ENCODE data around the gene ZEB1.
"Not testable (repeated sequence)": the region's sequence is repeated elsewhere in the genome, so short reads cannot be mapped to it uniquely, and the experiment has no call there.

The ZEB1 gene

DNA sequence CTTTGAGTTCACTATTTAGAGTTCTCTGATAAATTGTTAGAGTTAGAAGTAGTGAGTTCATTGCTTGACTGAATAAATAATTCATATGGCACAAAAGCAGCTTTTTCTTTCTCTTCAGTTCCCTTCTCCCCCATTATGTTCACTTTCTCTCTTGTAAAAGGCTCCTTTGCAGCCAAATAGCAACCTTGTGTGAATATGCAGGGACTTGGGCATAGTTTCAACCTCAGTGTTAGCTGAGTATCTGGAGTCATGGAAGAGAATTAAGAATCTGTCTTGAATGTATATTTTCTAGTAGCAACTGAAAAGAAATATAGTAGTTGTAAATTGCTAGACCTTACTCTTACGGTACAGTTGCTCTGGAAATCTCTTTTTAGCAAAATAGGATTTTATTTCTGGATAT, 31.9 kb downstream of the ZEB1 start:
- TF ChIP-seq, protein P1, sequence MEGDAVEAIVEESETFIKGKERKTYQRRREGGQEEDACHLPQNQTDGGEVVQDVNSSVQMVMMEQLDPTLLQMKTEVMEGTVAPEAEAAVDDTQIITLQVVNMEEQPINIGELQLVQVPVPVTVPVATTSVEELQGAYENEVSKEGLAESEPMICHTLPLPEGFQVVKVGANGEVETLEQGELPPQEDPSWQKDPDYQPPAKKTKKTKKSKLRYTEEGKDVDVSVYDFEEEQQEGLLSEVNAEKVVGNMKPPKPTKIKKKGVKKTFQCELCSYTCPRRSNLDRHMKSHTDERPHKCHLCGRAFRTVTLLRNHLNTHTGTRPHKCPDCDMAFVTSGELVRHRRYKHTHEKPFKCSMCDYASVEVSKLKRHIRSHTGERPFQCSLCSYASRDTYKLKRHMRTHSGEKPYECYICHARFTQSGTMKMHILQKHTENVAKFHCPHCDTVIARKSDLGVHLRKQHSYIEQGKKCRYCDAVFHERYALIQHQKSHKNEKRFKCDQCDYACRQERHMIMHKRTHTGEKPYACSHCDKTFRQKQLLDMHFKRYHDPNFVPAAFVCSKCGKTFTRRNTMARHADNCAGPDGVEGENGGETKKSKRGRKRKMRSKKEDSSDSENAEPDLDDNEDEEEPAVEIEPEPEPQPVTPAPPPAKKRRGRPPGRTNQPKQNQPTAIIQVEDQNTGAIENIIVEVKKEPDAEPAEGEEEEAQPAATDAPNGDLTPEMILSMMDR (IDR thresholded peaks at IDR 0.05; ENCODE audit: borderline replicate concordance, insufficient read depth, low read depth, low read length) = no peak
- no peak overlapping the region for H3K4me3 ChIP-seq (ENCODE audit: low read depth, low read length)

- H3K4me3 ChIP-seq (ENCODE audit: low read depth, low read length) = no peak overlapping the region
- TF ChIP-seq, protein P1 (IDR thresholded peaks at IDR 0.05; ENCODE audit: borderline replicate concordance, insufficient read depth, low read depth, low read length) = no peak
Measured at GRCh38 chr10:31352436-31353226, 33.6 kb downstream of the ZEB1 start.

- TF ChIP-seq, protein P1 (IDR thresholded peaks at IDR 0.05; ENCODE audit: borderline replicate concordance, insufficient read depth, low read depth, low read length) = peak; percentile 6; the same call in 1 of the 2 replicates
- no peak overlapping the region for H3K4me3 ChIP-seq (ENCODE audit: low read depth, low read length)
Measured at GRCh38 chr10:31353574-31353973, 34.6 kb downstream of the ZEB1 start.

- no peak overlapping the region for H3K4me3 ChIP-seq (ENCODE audit: low read depth, low read length)
- TF ChIP-seq, protein P1 (IDR thresholded peaks at IDR 0.05; ENCODE audit: borderline replicate concordance, insufficient read depth, low read depth, low read length) = no peak
Measured at GRCh38 chr10:31358688-31359330, 39.8 kb downstream of the ZEB1 start.

DNA sequence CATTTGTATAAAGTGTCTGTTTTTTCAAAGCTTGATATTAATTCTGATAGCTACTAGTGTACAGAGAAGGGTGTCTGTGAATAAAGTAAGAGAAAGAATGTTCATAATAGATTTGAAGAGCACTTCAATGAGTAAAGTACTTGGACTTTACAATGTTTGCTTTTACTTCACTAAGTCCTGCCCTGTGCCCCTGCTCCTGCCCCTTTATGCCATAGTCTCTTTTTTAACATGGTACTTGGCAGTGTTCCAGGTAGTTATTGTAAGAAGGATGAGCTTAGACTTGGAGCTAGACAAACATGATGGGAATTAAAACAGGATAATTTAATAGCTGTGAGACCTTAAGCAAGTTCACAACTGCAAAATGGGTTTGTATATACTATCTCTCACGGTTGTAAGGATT, 41.0 kb downstream of the ZEB1 start:
- no peak overlapping the region for H3K4me3 ChIP-seq (ENCODE audit: low read depth, low read length)
- TF ChIP-seq, protein P1 (IDR thresholded peaks at IDR 0.05; ENCODE audit: borderline replicate concordance, insufficient read depth, low read depth, low read length) = no peak

- not testable (repeated sequence) for H3K4me3 ChIP-seq (ENCODE audit: low read depth, low read length)
Measured at GRCh38 chr10:31361475-31361874, 42.5 kb downstream of the ZEB1 start.

- no peak overlapping the region for H3K4me3 ChIP-seq (ENCODE audit: low read depth, low read length)
- TF ChIP-seq, protein P1 (IDR thresholded peaks at IDR 0.05; ENCODE audit: borderline replicate concordance, insufficient read depth, low read depth, low read length) = no peak
Measured at GRCh38 chr10:31362023-31362641, 43.1 kb downstream of the ZEB1 start.

DNA sequence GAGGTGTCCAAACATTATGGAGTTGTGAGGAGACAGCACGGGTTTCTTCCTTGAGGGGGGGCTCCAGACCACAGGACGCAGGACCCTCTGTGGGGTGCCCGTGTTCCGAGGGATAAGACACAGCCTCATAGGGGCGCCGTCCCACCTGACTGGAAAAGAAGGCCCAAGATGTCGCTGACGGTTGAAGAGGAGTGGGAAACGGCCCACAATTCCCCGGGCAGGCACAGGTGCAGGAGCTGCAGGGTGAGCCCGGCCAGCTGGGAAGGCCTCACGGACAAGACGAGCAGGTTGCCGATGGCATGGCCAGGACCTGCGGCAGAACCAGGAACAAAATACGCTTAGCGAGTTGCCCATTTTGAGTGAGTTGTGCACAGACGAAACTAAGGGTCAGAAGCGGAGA, 44.7 kb downstream of the ZEB1 start:
- not testable (repeated sequence) for H3K4me3 ChIP-seq (ENCODE audit: low read depth, low read length)

GRCh38 chr10:31364238-31364637, 45.2 kb downstream of the ZEB1 start:
- H3K4me3 ChIP-seq (ENCODE audit: low read depth, low read length) = not testable (repeated sequence)

All from GM12875 (cell line).